HTR-8/SVneo (cell line): ENCODE data around the gene RTN4.
"Not testable (repeated sequence)": the region's sequence is repeated elsewhere in the genome, so short reads cannot be mapped to it uniquely, and the experiment has no call there.

Experiments
- DNase-seq: peaks from one replicate; pipeline ENCODE4 v3.0.0; 2011; ENCODE audit warnings: low spot score, mixed read lengths; ENCODE audit not compliant: insufficient read length
- FAIRE-seq: peaks from 2 replicates; lab custom pipeline; 2011; peaks lifted over from hg19 to GRCh38; lab: Jason Lieb, UNC

Gene RTN4

GRCh38 chr2:55073000-55073983, 23.0 kb upstream of the RTN4 start:
- FAIRE-seq (no peak), DNase-seq (no peak)

GRCh38 chr2:55063713-55064323, 13.6 kb upstream of the RTN4 start:
- DNase-seq (no peak), FAIRE-seq (no peak)

- DNase-seq, result no peak
- FAIRE-seq, result no peak
These were observed 13.0 kb upstream of the RTN4 start for GRCh38 chr2:55063226-55063625.

- no peak for FAIRE-seq
These were observed 12.5 kb upstream of the RTN4 start for GRCh38 chr2:55062754-55063153.

GRCh38 chr2:55061523-55062344, 11.5 kb upstream of the RTN4 start:
- FAIRE-seq (no peak), DNase-seq (no peak)

More at GRCh38 chr2:55062754-55063153, 12.5 kb upstream of the RTN4 start:
- no peak for DNase-seq

- no peak for FAIRE-seq
- no peak for DNase-seq
These were observed 9.5 kb upstream of the RTN4 start for GRCh38 chr2:55059793-55060192.

- DNase-seq (no peak), FAIRE-seq (no peak)
These were observed 7.2 kb upstream of the RTN4 start for GRCh38 chr2:55057474-55057873.

- DNase-seq (peak; percentile 38), FAIRE-seq (peak; percentile 79)
These were observed 5.8 kb upstream of the RTN4 start for GRCh38 chr2:55056024-55056521.

GRCh38 chr2:55054106-55054875, 4.0 kb upstream of the RTN4 start:
- DNase-seq, result no peak
- FAIRE-seq, result no peak

- not testable (repeated sequence) for DNase-seq, FAIRE-seq
These were observed 3.0 kb upstream of the RTN4 start for GRCh38 chr2:55053225-55053624.

- FAIRE-seq (no peak), DNase-seq (no peak)
These were observed 2.1 kb upstream of the RTN4 start for GRCh38 chr2:55052129-55053061.

- peak; percentile 68 for FAIRE-seq
- DNase-seq, result peak; percentile 88
These were observed 995 bp upstream of the RTN4 start for GRCh38 chr2:55051026-55051866.

GRCh38 chr2:55049821-55050099, 491 bp downstream of the RTN4 start:
- FAIRE-seq, result no peak
- DNase-seq, result no peak

GRCh38 chr2:55049043-55049820, 1.0 kb downstream of the RTN4 start:
- FAIRE-seq (no peak), DNase-seq (peak; percentile 72)

GRCh38 chr2:55048508-55049042, 1.7 kb downstream of the RTN4 start:
- peak; percentile 26 for DNase-seq
- FAIRE-seq, result no peak

- DNase-seq (no peak), FAIRE-seq (no peak)
These were observed 2.5 kb downstream of the RTN4 start for GRCh38 chr2:55047677-55048299.
